Measurements from ENCODE around the gene FMNL3. TPM values are rescaled to one million over a fixed set of nuclear protein-coding genes. Genes with fewer than 3 reads are reported as not detected.
A peak's percentile ranks its signal among the peaks of the same experiment; 100 is the strongest.

Gene FMNL3
- total and polyA plus RNA-seq, 2 of the 13 experiments (the other 11 are each of a cell fraction or from before 2014, with no cell fraction given) = 0.44 to 1.1 TPM

GRCh38 chr12:49622501-49623141, 84.6 kb downstream of the FMNL3 start (continued):
- TF ChIP-seq, protein P1, sequence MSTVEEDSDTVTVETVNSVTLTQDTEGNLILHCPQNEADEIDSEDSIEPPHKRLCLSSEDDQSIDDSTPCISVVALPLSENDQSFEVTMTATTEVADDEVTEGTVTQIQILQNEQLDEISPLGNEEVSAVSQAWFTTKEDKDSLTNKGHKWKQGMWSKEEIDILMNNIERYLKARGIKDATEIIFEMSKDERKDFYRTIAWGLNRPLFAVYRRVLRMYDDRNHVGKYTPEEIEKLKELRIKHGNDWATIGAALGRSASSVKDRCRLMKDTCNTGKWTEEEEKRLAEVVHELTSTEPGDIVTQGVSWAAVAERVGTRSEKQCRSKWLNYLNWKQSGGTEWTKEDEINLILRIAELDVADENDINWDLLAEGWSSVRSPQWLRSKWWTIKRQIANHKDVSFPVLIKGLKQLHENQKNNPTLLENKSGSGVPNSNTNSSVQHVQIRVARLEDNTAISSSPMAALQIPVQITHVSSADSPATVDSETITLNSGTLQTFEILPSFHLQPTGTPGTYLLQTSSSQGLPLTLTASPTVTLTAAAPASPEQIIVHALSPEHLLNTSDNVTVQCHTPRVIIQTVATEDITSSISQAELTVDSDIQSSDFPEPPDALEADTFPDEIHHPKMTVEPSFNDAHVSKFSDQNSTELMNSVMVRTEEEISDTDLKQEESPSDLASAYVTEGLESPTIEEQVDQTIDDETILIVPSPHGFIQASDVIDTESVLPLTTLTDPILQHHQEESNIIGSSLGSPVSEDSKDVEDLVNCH (CRISPR knock-in tag; IDR thresholded peaks at IDR 0.05) = no peak
- TF ChIP-seq SMYD3 (CRISPR knock-in tag; IDR thresholded peaks at IDR 0.05) (no peak), ZNF605 (CRISPR knock-in tag; IDR thresholded peaks at IDR 0.05) (peak; percentile 70; the same call in 1 of the 2 replicates), HMG20A (CRISPR knock-in tag; IDR thresholded peaks at IDR 0.05; ENCODE audit: borderline replicate concordance) (no peak), ZNF558 (CRISPR knock-in tag; IDR thresholded peaks at IDR 0.05; ENCODE audit: borderline replicate concordance) (peak; percentile 87; the same call in 1 of the 2 replicates), ZFP36L1 (CRISPR knock-in tag; IDR thresholded peaks at IDR 0.05) (peak; percentile 52; the same call in 1 of the 2 replicates), REL (CRISPR knock-in tag; conservative IDR thresholded peaks at IDR 0.05) (0 out of 2 replicates have a peak, but pooled peaks have one; percentile 6), TGIF2 (CRISPR knock-in tag; IDR thresholded peaks at IDR 0.05) (peak; percentile 75; the same call in 1 of the 2 replicates), ZNF207 (IDR thresholded peaks at IDR 0.05; ENCODE audit: borderline replicate concordance) (no peak), SAP130 (CRISPR knock-in tag; IDR thresholded peaks at IDR 0.05; ENCODE audit: low read depth) (peak; percentile 48), CBFB (CRISPR knock-in tag; IDR thresholded peaks at IDR 0.05) (no peak), ZSCAN21 (CRISPR knock-in tag; IDR thresholded peaks at IDR 0.05; ENCODE audit: borderline replicate concordance) (0 out of 2 replicates have a peak, but pooled peaks have one; percentile 31), SMAD3 (CRISPR knock-in tag; IDR thresholded peaks at IDR 0.05) (peak; percentile 6; the same call in 1 of the 2 replicates), WIZ (CRISPR knock-in tag; IDR thresholded peaks at IDR 0.05) (0 out of 2 replicates have a peak, but pooled peaks have one; percentile 34), ZSCAN31 (CRISPR knock-in tag; IDR thresholded peaks at IDR 0.05; ENCODE audit: low read depth) (no peak; the same call in 1 of the 2 replicates), ZNF124 (CRISPR knock-in tag; IDR thresholded peaks at IDR 0.05) (no peak), ZNF225 (CRISPR knock-in tag; IDR thresholded peaks at IDR 0.05) (no peak), GFI1 (CRISPR knock-in tag; IDR thresholded peaks at IDR 0.05; ENCODE audit: borderline replicate concordance) (no peak), ZBTB40 (IDR thresholded peaks at IDR 0.05) (no peak), ZBTB40 (CRISPR knock-in tag; IDR thresholded peaks at IDR 0.05) (no peak)
